Breast epithelium (tissue), 4 donors: ENCODE results near the gene DNHD1. TPM values are rescaled to one million over a fixed set of nuclear protein-coding genes. Genes with fewer than 3 reads are reported as not detected.
A peak's percentile ranks its signal among the peaks of the same experiment; 100 is the strongest.

Experiments used
- DNase-seq, 2 donors: peaks; one replicate each; pipeline ENCODE4 v3.0.0-alpha.2; 2019; ENCODE audit warnings: low spot score in 2 of 2
- H3K27ac ChIP-seq, 2 donors: fragments of 200-600 bp; sonication (generic) in 1 of 2; one replicate each; pipeline ENCODE4 v1.5.1; 2016 to 2019; ENCODE audit warnings: mild to moderate bottlenecking in 1 of 2
- H3K27me3 ChIP-seq, 2 donors: fragments of 200-600 bp; sonication (generic) in 1 of 2; one replicate each; pipeline versions ENCODE4 v1.5.1 to v1.6.0; 2017 to 2019; ENCODE audit warnings: control low read depth in 1 of 2, mild to moderate bottlenecking in 1 of 2
- H3K36me3 ChIP-seq: fragments of 200-600 bp; one replicate; pipeline ENCODE4 v1.5.1; 2019
- H3K4me1 ChIP-seq, 2 donors: fragments of 200-600 bp; sonication (generic); one replicate each; pipeline ENCODE4 v1.5.1; 2016 to 2019; ENCODE audit warnings: control low read depth in 1 of 2
- H3K4me3 ChIP-seq, 3 donors: fragments of 200-600 bp; sonication (generic); 1 replicate in 2 of 3; 2 replicates in 1 of 3; pipeline ENCODE4 v1.5.1; 2016 to 2019; ENCODE audit warnings: mild to moderate bottlenecking in 3 of 3, moderate library complexity in 2 of 3
- H3K9me3 ChIP-seq, 2 donors: fragments of 200-600 bp; sonication (generic) in 1 of 2; one replicate each; pipeline ENCODE4 v1.5.1; 2016 to 2019; ENCODE audit warnings: control low read depth in 1 of 2
- CTCF ChIP-seq, 3 donors: fragments of 450-650 bp; IDR thresholded peaks; one replicate each; pipeline ENCODE4 v1.5.1; 2016 to 2017; ENCODE audit warnings: antibody characterized with exemption in 3 of 3, mild to moderate bottlenecking in 3 of 3, moderate library complexity in 3 of 3
- POLR2A ChIP-seq: fragments of 450-650 bp; IDR thresholded peaks from one replicate; pipeline ENCODE4 v1.6.1; 2016; ENCODE audit warnings: antibody characterized with exemption, mild to moderate bottlenecking, moderate library complexity
- POLR2AphosphoS5 ChIP-seq, 3 donors: sonication (generic); formaldehyde crosslinking; IDR thresholded peaks; one replicate each; pipeline ENCODE4 v1.6.1; 2017; ENCODE audit warnings: antibody characterized with exemption in 3 of 3
- intact Hi-C: fragments of 100-400 bp; cut with DNase I; formaldehyde crosslinking; loops from one replicate; pipeline ENCODE4 v1.15.1; 2023; ENCODE audit warnings: low total_unique reads
- total RNA-seq, 3 donors: library from RNA; depleted of rRNA; stranded (reverse); fragments of >200 nt; gene quantifications; one replicate each; pipeline ENCODE4 v1.1.0, GENCODE V29; 2016

DNHD1 gene
- total RNA-seq, 3 donors from 2014 or later, result 12.3 to 21.6 (median 14.9) TPM

GRCh38 chr11:6608726-6609501 lies 111.8 kb downstream of the DNHD1 start:
- Histone ChIP-seq H3K36me3 (peaks cover 13% of the 10 kb centered on the region), H3K27me3 (no peaks in the 10 kb centered on the region), H3K4me3 (no peak overlapping the region), H3K27ac (peak overlapping the region; percentile 92 to 96), H3K4me1 (peaks cover 0 to 24% of the 10 kb centered on the region in 2 donors), H3K9me3 (no peaks in the 10 kb centered on the region)
- no peak for TF ChIP-seq POLR2A
- no peak for TF ChIP-seq POLR2AphosphoS5 (IDR thresholded peaks at IDR 0.05)
- TF ChIP-seq CTCF (IDR thresholded peaks at IDR 0.05), result no peak
- DNase-seq, result peak in 1 of 2 donors; percentile 19
- intact Hi-C loops, result loop anchor here (5.0 kb wide), 1 partner anchor 1563 kb away; no protein-coding TSS in a partner anchor

- Histone ChIP-seq H3K4me3 (no peak overlapping the region), H3K9me3 (no peaks in the 10 kb centered on the region), H3K27me3 (no peaks in the 10 kb centered on the region), H3K27ac (peak overlapping the region; percentile 92 to 96), H3K4me1 (peaks cover 0 to 24% of the 10 kb centered on the region in 2 donors), H3K36me3 (peaks cover 13% of the 10 kb centered on the region)
- intact Hi-C loops, result loop anchor here (5.0 kb wide), 1 partner anchor 1563 kb away; no protein-coding TSS in a partner anchor
- DNase-seq, result peak in 1 of 2 donors; percentile 16
- TF ChIP-seq CTCF (IDR thresholded peaks at IDR 0.05) (no peak), POLR2AphosphoS5 (IDR thresholded peaks at IDR 0.05) (no peak), POLR2A (no peak)
These were observed 112.5 kb downstream of the DNHD1 start for GRCh38 chr11:6609502-6610015.

GRCh38 chr11:6610591-6610990 lies 113.5 kb downstream of the DNHD1 start:
- Histone ChIP-seq H3K9me3 (no peaks in the 10 kb centered on the region), H3K36me3 (peaks cover 13% of the 10 kb centered on the region), H3K27me3 (no peaks in the 10 kb centered on the region), H3K27ac (peak overlapping the region; percentile 93 to 99), H3K4me1 (peaks cover 0 to 18% of the 10 kb centered on the region in 2 donors), H3K4me3 (peak overlapping the region in 1 of 3 donors; percentile 83)
- intact Hi-C loops, result no loop called here
- DNase-seq, result no peak
- TF ChIP-seq POLR2AphosphoS5 (IDR thresholded peaks at IDR 0.05), result no peak
- no peak for TF ChIP-seq CTCF (IDR thresholded peaks at IDR 0.05)
- no peak for TF ChIP-seq POLR2A

GRCh38 chr11:6611092-6611962 lies 114.2 kb downstream of the DNHD1 start:
- intact Hi-C loops, result no loop called here
- Histone ChIP-seq H3K4me3 (peak overlapping the region; percentile 83 to 88 (median 84)), H3K36me3 (peaks cover 13% of the 10 kb centered on the region), H3K4me1 (peaks cover 0 to 13% of the 10 kb centered on the region in 2 donors), H3K27me3 (no peaks in the 10 kb centered on the region), H3K9me3 (no peaks in the 10 kb centered on the region), H3K27ac (peak overlapping the region; percentile 93 to 99)
- DNase-seq, result peak in 1 of 2 donors; percentile 39
- TF ChIP-seq POLR2A (no peak), POLR2AphosphoS5 (IDR thresholded peaks at IDR 0.05) (no peak), CTCF (IDR thresholded peaks at IDR 0.05) (no peak)
